Thoracic aorta endothelial cell (primary cell): ENCODE results near the gene SLFN12L. TPM values are rescaled to one million over a fixed set of nuclear protein-coding genes. Genes with fewer than 3 reads are reported as not detected.

ENCODE experiments used
- small RNA-seq: library from RNA; depleted of rRNA; stranded (forward); fragments of <200 nt; gene quantifications from one replicate; pipeline ENCODE3, GENCODE V24; 2012
- total RNA-seq: library from RNA; depleted of rRNA; stranded (reverse); fragments of >200 nt; gene quantifications from 2 replicates; pipeline ENCODE4 v1.2.3, GENCODE V29; 2012

The SLFN12L gene
- under 0.01 TPM in 1 of 2 replicates, not detected in the other for total RNA-seq

GRCh38 chr17:35537601-35538141 lies at the start of gene SLFN12L:
Gene SLFN12L, minus strand, starts transcription at chr17:35537678. Its CDS starts 15,314 bp downstream, at chr17:35522364.

DNA sequence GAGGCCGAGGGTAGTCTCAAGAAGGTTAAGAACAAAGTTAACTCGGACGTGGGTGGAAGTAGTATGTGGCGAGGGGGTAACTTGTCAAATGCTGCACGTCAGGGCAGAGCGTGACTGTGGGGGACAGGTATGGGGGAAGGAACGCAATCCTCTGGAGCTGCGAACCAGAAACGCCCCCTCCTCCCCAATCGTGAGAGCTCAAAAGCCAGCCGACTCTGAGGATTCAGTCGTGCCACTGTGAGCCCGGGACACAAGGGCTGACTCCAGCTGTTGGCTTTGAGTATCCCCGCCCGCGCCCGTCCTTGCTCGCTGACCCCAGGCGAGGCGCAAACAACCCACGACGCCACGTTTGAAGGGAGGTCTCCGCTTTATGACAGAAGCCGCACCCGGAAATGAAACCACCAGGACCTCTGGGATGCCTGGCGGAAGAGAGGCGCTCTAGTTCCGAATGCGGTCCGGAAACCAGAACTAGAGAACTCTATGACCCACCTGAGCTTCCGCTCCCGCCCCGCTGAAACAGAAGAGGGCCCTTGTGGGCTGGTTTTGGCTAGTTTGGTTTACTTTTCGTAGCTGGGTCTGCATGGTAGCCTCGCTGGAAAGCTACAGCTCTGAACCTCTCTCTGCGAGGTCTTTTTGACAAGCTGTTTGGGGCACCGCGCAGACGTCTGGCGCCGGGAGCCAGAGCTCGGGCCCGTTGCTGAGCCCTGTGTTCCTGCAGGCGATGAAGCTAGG lies 40.9 kb upstream of the SLFN12L start, which contains the start of gene PEX12:
PEX12 (minus strand) TSS at position 375 of the 732 bp plus-strand sequence. CDS start 550 bp downstream, outside the sequence.

DNA sequence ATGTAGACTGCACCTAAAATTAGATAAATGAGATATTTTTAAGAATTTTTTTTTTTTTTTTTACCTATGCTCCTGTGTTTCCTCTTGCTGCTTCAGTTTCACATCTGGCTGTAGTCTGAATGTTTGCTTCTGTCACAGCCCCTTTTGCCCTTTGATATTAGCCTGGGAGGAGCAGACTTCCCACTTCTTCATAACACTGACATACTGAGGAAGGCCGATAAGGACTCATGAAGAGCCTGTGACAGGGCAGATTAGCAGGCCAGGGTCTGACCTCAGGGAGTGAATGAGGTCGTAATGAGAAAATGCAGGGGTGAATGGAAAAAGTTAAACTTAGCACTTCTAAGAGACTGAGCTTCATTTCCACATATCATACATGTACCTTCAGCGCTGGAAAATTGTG lies 23.2 kb upstream of the SLFN12L start, which contains the start of gene SLFN14:
SLFN14 (minus strand) TSS at position 117 of the 400 bp plus-strand sequence. CDS start 2,757 bp downstream, outside the sequence.

DNA sequence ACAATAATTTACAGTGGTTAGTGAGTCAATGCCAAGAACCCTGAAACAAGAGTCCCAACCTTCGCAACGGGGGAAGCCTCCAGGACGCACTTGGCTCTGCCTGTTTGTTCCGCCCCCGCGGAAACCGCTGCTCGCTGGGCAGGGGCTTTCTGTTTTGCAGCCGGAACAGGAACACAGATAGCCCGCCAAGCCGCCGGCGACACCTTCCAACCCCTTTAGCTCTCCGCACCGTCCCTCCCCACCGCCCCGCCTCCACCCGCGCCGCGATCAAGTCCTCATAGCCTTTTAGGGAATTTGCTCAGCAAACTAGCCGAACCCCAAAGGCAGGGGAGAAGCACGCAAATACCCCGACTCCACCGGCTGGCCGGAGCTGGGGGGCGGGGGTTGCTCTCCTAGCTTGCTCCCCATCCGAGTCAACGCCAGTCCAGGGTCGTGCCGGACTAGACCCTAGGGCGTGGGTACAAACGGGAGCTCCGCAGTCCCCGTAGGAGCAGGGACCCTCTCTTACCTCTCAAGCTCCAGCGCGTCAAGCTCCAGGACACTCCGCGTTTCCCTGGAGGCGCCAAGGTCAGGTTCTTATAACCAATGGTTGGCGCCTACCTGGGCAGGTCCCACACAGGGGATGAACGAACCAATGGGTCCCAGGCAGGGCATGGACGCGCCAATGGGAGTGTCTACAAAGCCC lies 89.1 kb downstream of the SLFN12L start, which contains the start of gene SLFN13:
SLFN13 (minus strand) TSS at position 553 of the 685 bp plus-strand sequence. CDS start 3,086 bp downstream, outside the sequence.

GRCh38 chr17:35432176-35433074 lies 105.1 kb downstream of the SLFN12L start, which contains the start of gene SLFN12:
Gene SLFN12, minus strand, starts transcription at chr17:35432500. Its CDS starts 9,472 bp downstream, at chr17:35423028.

Small RNA genes within 50 kb of the gene (small RNA-seq; reads per million reads assigned to genes)
- not detected for gene AC015911.1
- gene SNORD7: 198 reads per million, percentile 99 among the genes with 10 or more reads in this experiment

Other genes starting within 250 kb of the SLFN12L start
- 133 and 202 TPM in 2 replicates for gene SLFN11, start 164.1 kb downstream of the SLFN12L start, total RNA-seq
- gene SLFN12, start 105.2 kb downstream of the SLFN12L start, total RNA-seq: 47.0 and 61.0 TPM in 2 replicates
- gene SLFN13, start 88.9 kb downstream of the SLFN12L start, total RNA-seq: 2.5 and 4.3 TPM in 2 replicates
- not detected in 2 replicates for gene SLFN14, start 23.1 kb upstream of the SLFN12L start, total RNA-seq
- gene PEX12, start 40.9 kb upstream of the SLFN12L start, total RNA-seq: 4.9 and 5.3 TPM in 2 replicates
- 172 and 218 TPM in 2 replicates for gene AP2B1, start 49.6 kb upstream of the SLFN12L start, total RNA-seq
- gene RASL10B, start 194.0 kb upstream of the SLFN12L start, total RNA-seq: 0.13 and 0.22 TPM in 2 replicates
- gene GAS2L2, start 215.6 kb upstream of the SLFN12L start, total RNA-seq: not detected in 2 replicates
- not detected in 2 replicates for gene C17orf50, start 223.2 kb upstream of the SLFN12L start, total RNA-seq